Measurements from ENCODE around the gene GMPR2.
"Not testable (repeated sequence)": the region's sequence is repeated elsewhere in the genome, so short reads cannot be mapped to it uniquely, and the experiment has no call there.

The GMPR2 gene

DNA sequence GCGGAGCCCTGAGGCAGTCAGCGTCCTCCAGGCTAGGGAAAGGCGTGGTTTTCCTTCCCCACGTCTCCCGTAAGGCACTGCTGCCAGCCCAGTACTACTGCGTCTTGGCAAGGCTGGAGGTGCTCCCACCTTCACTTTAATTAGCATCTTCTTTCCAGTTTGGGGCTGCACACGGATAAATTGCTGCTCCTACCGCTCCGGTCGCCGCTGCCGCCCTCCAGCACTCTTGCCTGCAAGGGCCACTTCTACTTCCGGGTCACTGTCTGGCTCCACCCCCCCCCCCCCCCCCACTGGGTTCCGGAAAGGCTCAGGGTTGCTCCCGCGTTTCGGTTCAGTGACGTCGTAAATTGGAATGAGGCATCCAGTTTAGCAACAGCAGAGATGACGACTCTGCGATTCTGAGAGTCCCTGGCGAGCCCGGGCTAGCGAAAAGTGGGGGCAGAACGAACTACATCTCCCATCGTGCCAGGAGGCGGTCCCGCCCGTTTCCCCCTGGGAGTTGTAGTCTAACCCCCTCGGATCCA is 546 bp upstream of the GMPR2 start, which contains the start of gene NEDD8:
Gene NEDD8 (minus strand): TSS at position 247 of the 524 bp plus-strand sequence. CDS start 100 bp downstream, at position 147.
- peak; percentile 98 to 99 for DNase-seq

- DNase-seq, result no peak
Observed at GRCh38 chr14:24233538-24233866, 773 bp downstream of the GMPR2 start.

DNA sequence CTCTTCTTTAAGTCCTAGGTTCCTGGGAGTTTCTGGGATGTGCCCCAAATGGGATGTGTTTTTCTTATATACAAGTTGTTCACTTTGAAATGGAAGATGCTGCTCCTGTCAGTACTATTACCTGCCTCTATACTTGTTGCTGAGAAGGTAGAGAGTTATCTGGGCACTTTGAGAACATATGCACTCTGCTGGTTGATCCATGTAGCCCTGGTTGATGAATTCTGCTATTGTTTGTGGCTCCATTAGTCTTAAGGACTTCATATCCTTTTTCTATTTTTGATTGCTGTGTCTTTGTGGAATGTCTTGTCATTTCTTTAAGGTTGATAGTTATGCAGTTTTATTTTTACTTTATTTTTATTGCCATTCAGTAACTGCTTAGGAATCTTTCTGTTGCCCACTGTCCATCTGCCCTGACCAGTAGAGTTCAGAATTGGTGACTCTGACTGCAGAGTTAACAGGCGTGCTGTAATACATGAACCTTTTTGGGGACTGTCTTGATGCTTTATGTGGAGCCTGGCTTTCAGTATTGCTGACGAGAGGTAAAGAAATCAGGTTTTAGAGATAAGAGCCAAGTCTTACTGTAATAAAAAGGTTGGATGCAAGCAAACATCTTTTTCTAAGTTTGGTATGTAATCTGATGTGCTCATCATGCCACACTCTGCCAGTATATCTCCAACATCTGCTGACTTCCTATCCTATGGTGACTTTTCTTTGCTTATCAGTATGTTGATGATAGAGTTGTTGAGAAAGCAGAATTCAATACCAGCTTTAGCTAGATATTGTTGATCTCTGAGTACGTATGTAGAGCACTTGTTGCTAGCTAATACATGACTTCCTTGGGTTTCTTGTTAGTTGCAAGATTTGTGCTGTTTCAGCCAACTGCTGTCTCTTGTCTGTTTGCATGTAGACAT is 1.6 kb downstream of the GMPR2 start:
- DNase-seq, result no peak

DNA sequence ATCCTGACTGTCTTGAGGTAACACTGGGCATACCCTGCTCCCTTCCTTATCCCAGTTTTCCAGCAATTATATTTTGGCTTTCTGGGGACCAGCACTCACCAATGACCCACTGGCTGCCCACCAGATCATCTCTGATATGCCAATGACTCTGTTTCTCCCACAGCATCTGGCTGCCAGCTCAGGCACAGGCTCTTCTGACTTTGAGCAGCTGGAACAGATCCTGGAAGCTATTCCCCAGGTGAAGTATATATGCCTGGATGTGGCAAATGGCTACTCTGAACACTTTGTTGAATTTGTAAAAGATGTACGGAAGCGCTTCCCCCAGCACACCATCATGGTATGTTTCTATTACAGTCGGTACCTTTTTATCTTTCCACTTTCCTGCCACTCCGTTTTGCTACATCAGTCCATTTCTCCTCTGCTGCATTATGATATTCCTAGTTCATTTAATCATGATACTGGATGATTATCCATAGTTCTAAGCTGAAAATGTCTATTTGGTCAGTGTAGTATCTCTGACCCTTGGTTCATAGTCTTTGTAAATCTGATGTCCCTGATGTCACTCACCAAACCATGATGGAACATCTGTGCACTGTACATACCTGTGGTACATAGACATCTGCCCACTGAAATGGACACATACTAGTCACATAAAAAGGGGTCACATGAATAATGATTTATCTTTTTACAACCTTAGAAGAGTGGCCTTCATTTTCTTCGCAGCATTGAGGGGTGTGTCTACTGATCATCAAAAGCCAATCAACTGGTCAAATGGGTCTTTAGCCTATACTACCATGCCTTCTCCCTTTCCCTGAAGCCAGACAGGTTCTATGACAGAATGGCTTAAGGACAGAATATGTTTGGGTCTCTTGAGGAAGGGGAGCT is 3.3 kb downstream of the GMPR2 start:
- DNase-seq, result no peak

DNA sequence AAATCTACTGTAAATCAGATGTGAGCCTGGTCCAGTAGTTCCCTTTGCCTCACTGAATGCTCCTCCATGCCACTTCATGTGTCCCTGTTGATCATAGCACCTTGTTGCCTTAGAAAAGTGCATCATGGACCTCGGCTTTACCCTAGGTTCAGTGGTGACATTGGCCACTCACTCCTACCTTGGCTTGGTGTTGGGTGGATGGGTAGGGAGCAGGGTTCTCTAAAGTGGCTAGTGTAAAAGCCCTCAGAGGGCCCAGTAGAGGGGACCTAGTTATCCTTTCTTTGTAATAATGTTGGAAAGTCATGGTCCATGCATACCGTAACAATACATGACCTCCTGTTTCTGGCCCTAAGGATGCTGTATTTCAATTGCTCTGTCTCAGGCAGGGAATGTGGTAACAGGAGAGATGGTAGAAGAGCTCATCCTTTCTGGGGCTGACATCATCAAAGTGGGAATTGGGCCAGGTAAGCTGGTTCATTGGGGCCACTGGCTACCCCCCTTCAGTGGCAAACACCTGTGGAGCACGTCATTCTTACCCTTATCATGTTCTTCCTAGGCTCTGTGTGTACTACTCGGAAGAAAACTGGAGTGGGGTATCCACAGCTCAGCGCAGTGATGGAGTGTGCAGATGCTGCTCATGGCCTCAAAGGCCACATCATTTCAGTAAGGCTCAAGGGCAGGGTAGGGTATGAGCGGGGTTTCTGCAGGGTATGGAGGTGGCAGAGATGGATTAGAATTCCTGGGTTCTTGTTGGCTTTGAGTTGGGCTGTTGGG is 4.1 kb downstream of the GMPR2 start:
- no peak for DNase-seq

GRCh38 chr14:24237463-24237955 is 4.8 kb downstream of the GMPR2 start:
- no peak for DNase-seq

- no peak for DNase-seq
Observed at GRCh38 chr14:24238123-24238522, 5.4 kb downstream of the GMPR2 start.

GRCh38 chr14:24238527-24239037 is 5.9 kb downstream of the GMPR2 start:
- no peak for DNase-seq

GRCh38 chr14:24240110-24240918 is 7.6 kb downstream of the GMPR2 start:
- DNase-seq, result no peak

DNA sequence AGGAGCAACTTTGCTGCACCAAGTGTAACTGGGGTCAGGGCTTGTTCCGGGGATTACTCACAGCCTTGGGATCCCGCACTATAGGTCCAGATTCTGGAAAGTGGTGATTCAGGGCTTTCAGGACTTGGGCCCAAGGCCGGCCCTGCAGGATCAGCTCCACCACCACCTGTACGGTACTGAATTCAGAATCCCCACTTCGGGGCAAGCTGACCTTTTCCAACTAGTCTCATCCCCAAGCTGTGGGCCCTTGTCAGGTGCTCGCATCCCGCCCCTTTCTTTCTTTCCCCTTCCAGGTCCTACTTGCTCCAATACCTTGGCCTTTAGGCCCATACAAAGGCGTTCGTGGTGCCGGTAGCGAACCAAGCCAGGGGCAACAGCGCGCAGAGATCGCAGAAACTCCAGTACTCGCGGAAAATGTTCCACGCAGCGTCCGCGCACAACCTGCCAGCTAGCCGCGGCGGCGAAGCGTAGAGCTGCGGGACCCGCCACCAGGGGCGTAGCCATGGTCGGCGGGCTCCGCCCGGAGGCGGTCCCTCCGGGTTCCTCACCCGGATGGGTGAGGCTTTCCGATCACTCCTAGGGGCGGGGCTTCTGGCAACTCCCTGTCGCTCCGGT is 9.2 kb downstream of the GMPR2 start:
- DNase-seq, result peak; percentile 87 to 88

GRCh38 chr14:24243336-24243836 is 10.7 kb downstream of the GMPR2 start:
- DNase-seq, result peak; percentile 40 to 50

- DNase-seq, result not testable (repeated sequence)
Observed at GRCh38 chr14:24245350-24245749, 12.6 kb downstream of the GMPR2 start.

- peak; percentile 20 to 47 for DNase-seq
Observed at GRCh38 chr14:24246765-24247212, 14.1 kb downstream of the GMPR2 start.

- DNase-seq, result no peak
Observed at GRCh38 chr14:24247422-24247821, 14.7 kb downstream of the GMPR2 start.

DNA sequence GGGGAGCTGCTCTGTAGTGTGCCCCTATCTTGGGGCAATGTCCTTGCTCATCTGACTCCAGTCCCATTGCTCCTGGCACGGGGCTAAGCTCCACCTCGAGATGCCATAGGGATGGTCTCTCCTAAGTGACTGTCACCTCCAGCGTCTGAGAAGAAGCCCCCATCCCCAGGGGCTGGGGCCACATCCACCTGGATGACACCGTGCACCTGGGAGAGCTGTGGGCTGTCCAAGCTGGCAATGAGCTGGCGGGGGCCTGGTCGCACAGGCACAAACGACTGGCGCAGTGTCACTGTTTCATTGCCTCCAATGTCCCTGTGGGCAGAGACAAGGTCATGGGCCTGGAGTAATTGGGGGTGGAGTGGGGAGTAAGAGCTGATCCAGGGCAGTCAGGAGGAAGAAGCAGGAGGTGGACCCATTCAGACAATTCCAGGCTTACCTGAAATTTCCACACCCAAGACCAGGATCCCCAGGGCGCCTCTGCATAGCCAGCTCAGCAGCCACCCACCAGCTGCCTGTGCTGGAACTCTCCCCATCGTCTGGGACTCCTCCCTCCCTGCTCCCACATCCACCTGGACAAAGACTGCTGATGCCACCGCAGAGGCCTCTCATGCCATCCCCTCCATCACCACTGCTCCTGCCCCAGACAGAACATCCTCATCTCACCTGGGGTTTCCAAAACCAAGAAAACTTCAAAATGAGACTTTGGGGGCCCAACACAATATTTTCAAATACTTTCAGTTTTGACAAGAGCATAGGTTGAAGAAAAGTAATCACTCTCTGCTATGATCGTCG is 16.7 kb downstream of the GMPR2 start:
- no peak for DNase-seq

DNA sequence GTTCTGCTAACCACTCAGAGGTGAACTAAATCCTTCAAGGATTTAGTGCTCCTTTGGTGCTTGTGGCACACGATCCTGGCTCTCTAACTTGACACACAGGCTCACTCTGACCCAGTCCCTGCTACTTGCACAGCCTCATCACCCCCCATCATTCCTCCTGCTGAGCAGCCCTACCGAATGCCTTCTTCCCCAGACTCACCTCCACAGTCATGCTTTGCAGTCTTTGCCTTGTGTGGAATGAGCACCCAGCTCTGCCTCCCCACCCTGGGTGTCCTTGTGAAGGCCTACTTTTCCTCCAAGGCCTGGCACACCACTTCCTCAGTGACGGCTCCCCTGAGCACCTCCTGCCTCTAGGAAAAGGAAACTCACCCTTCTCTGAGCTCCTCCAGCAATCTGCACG is 17.6 kb downstream of the GMPR2 start:
- DNase-seq, result no peak

DNA sequence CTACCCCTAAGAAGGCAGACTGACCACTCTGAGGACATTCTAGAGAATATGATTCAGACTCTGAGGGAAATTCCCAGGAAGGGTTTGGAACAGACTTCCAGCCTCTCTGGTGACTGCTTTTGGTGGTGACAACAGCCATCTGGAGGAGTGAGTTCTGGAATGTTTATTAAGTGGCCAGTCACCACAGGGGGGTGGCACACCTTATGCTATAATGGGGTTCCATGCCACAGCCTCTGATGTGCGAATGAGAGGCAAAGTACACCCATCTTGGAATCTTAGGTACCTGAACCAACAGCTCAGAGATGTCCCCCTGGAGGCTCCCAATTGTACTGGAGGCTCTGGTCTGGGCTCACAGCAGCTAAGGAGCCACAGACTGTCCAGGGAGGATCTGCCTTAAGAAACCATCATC is 19.2 kb downstream of the GMPR2 start:
- DNase-seq, result no peak

DNA sequence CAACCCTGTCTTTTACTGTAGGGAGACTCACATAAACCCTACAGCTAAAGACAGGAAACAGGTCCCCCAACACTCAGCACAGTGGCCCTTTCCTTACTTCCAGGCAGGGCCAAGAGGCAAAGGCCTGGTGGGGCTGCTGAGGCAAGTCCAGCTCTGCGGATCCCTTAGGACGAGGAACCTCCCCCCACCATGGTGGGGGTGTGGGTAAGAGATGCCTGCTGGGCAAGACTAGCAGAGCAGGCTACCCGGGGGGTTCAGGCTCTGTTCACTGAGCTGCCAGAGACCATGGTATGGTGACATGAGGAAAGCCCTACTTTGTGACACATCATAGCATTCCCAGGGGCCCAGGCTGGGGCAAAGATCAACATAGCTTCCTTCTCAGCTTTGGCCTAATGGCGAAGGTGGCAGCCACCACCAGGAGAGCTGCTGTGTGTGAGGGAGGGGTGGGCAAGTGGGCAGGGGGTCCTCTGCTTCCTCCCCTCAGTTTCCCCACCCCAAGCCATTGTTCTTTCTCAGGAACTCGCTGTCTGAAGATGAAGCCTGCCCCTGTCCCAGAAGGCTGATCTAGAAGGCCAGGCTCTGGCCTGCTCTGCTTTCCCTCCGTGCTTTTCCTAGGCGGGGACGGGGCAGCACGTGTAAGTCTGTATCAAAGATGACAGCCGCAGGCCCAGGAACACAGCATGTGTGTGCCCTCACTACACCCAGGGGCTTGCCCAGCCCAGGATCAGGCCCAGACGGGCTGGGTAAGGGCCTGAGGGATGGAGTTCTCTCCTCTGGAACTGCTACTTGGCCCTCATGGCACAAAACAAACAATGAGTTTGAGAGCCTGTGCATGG is 19.8 kb downstream of the GMPR2 start:
- no peak for DNase-seq

- DNase-seq, result no peak
Observed at GRCh38 chr14:24253936-24254335, 21.2 kb downstream of the GMPR2 start.
